MM.1S (cell line): Measurements from ENCODE around the gene FANCE.

ENCODE experiments used
- DNase-seq: peaks from one replicate; pipeline ENCODE4 v3.0.0-alpha.2; 2015
- H2AFZ ChIP-seq: fragments of 300-600 bp; sonication (generic); 2 replicates; pipeline ENCODE4 v1.6.0; 2016; ENCODE audit warnings: antibody characterized with exemption, low read length
- H3F3A ChIP-seq: fragments of 300-600 bp; sonication (generic); 2 replicates; pipeline ENCODE4 v1.6.1; 2016; ENCODE audit warnings: mild to moderate bottlenecking, antibody characterized with exemption, low read length, moderate library complexity, mixed read lengths; ENCODE audit not compliant: insufficient read depth
- H3K27ac ChIP-seq: fragments of 300-600 bp; sonication (generic); 2 replicates; pipeline ENCODE4 v1.5.1; 2016; ENCODE audit warnings: mild to moderate bottlenecking, low read length
- H3K27me3 ChIP-seq: fragments of 300-600 bp; sonication (generic); replicated peaks from 2 replicates; pipeline ENCODE4 v1.6.0; 2016; ENCODE audit warnings: low read length; ENCODE audit not compliant: insufficient read depth
- H3K36me3 ChIP-seq: fragments of 300-600 bp; sonication (generic); replicated peaks from 2 replicates; pipeline ENCODE4 v1.6.1; 2016; ENCODE audit warnings: mild to moderate bottlenecking, low read length, mixed read lengths; ENCODE audit not compliant: insufficient read depth
- H3K4me1 ChIP-seq: fragments of 300-600 bp; sonication (generic); 2 replicates; pipeline ENCODE4 v1.6.1; 2016; ENCODE audit warnings: low read length, mixed read lengths
- H3K4me2 ChIP-seq: fragments of 300-600 bp; sonication (generic); 2 replicates; pipeline ENCODE4 v1.6.0; 2016; ENCODE audit warnings: low read depth, low read length
- H3K4me3 ChIP-seq: fragments of 300-600 bp; sonication (generic); 2 replicates; pipeline ENCODE4 v1.5.1; 2016; ENCODE audit warnings: low read length, mixed read lengths
- H3K79me2 ChIP-seq: fragments of 300-600 bp; sonication (generic); 2 replicates; pipeline ENCODE4 v1.6.1; 2016; ENCODE audit warnings: mixed run types, low read length, mixed read lengths
- H3K9ac ChIP-seq: fragments of 300-600 bp; sonication (generic); 2 replicates; pipeline ENCODE4 v1.6.1; 2016; ENCODE audit warnings: low read length, mixed read lengths
- H3K9me2 ChIP-seq: fragments of 300-600 bp; sonication (generic); replicated peaks from 2 replicates; pipeline ENCODE4 v1.6.1; 2016; ENCODE audit warnings: mild to moderate bottlenecking, low read length, mixed read lengths; ENCODE audit not compliant: insufficient read depth
- H3K9me3 ChIP-seq: fragments of 300-600 bp; sonication (generic); replicated peaks from 2 replicates; pipeline ENCODE4 v1.6.1; 2016; ENCODE audit warnings: mild to moderate bottlenecking, low read length, mixed read lengths; ENCODE audit not compliant: insufficient read depth
- H4K20me1 ChIP-seq: fragments of 300-600 bp; sonication (generic); 2 replicates; pipeline ENCODE4 v1.6.1; 2016; ENCODE audit warnings: mild to moderate bottlenecking, low read length, moderate library complexity, mixed read lengths; ENCODE audit not compliant: insufficient read depth
- EZH2 ChIP-seq: fragments of 300-600 bp; sonication (generic); optimal IDR thresholded peaks from 2 replicates; pipeline ENCODE3; 2017; ENCODE audit warnings: low read depth, mild to moderate bottlenecking, antibody characterized with exemption, low read length, mixed read lengths
- EZH2phosphoT487 ChIP-seq: fragments of 300-600 bp; sonication (generic); IDR thresholded peaks from 2 replicates; pipeline ENCODE4 v1.6.1; 2018; ENCODE audit warnings: antibody characterized with exemption, low read length
- TF ChIP-seq, protein P1 (sequence below): fragments of 300-600 bp; sonication (generic); IDR thresholded peaks from 2 replicates; pipeline ENCODE4 v1.5.1; 2016; ENCODE audit warnings: antibody characterized with exemption, low read length, mixed read lengths

The FANCE gene

DNA sequence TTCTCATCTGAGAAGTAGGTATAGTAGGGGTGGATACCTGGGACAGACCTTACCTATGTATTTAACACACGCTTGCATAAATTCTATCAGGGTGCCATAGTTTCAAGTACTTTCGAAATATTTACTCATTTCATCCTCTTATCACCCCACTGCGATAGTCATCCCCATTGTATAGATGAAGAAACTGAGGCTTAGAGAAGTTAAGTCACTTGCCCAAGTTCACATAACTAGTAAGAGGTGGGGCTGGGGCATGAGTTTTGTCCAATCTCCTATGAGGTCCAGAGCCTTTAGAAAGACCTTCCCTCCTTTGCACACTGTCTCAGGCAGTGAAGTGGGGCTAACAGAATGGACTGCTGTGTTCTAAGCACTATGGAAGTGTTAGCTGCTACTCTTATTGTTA, 54.4 kb downstream of the FANCE start:
- no peaks in the 10 kb centered on the region for H3K9me3 ChIP-seq
- H3K9ac ChIP-seq, result no peak overlapping the region
- H3K79me2 ChIP-seq, result no peaks in the 10 kb centered on the region
- H3F3A ChIP-seq, result no peaks in the 10 kb centered on the region
- no peak overlapping the region for H3K4me2 ChIP-seq
- H3K27me3 ChIP-seq, result no peaks in the 10 kb centered on the region; the same call in 1 of the 2 replicates
- no peaks in the 10 kb centered on the region for H3K36me3 ChIP-seq
- H2AFZ ChIP-seq, result no peak overlapping the region
- H3K27ac ChIP-seq, result no peak overlapping the region
- DNase-seq, result no peak
- H4K20me1 ChIP-seq, result no peaks in the 10 kb centered on the region
- H3K9me2 ChIP-seq, result no peaks in the 10 kb centered on the region
- no peak overlapping the region for H3K4me3 ChIP-seq
- TF ChIP-seq, protein P1, sequence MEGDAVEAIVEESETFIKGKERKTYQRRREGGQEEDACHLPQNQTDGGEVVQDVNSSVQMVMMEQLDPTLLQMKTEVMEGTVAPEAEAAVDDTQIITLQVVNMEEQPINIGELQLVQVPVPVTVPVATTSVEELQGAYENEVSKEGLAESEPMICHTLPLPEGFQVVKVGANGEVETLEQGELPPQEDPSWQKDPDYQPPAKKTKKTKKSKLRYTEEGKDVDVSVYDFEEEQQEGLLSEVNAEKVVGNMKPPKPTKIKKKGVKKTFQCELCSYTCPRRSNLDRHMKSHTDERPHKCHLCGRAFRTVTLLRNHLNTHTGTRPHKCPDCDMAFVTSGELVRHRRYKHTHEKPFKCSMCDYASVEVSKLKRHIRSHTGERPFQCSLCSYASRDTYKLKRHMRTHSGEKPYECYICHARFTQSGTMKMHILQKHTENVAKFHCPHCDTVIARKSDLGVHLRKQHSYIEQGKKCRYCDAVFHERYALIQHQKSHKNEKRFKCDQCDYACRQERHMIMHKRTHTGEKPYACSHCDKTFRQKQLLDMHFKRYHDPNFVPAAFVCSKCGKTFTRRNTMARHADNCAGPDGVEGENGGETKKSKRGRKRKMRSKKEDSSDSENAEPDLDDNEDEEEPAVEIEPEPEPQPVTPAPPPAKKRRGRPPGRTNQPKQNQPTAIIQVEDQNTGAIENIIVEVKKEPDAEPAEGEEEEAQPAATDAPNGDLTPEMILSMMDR, result no peak
- no peak for TF ChIP-seq EZH2
- no peak for TF ChIP-seq EZH2phosphoT487
- no peaks in the 10 kb centered on the region for H3K4me1 ChIP-seq

DNA sequence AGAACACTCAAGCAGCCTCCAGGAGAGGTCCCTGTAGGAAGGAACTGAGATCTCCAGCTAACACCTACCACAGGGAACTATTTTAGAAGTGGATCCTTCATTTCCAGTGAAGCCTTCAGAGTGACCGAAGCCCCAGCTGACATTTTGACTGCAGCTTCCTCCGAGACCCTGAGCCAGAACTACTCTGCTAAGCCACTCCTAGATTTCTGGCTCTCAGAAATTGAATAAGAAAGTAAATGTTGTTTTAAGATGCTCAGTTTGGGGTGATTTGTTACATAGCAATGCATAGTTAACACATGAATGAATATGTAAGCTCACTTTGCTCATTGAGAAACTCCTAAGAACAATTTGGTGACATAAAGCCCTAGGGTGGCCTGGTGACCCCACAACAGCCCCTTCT, 55.1 kb downstream of the FANCE start:
- TF ChIP-seq EZH2phosphoT487, result no peak
- TF ChIP-seq EZH2, result no peak
- TF ChIP-seq, protein P1, result no peak
- Histone ChIP-seq H3K27me3 (no peaks in the 10 kb centered on the region; the same call in 1 of the 2 replicates), H3K9me3 (no peaks in the 10 kb centered on the region), H2AFZ (no peak overlapping the region), H3K27ac (no peak overlapping the region), H3K4me2 (no peak overlapping the region), H3K4me3 (no peak overlapping the region), H3K4me1 (no peaks in the 10 kb centered on the region), H3F3A (no peaks in the 10 kb centered on the region), H3K79me2 (no peaks in the 10 kb centered on the region), H3K9me2 (no peaks in the 10 kb centered on the region), H4K20me1 (no peaks in the 10 kb centered on the region), H3K9ac (no peak overlapping the region), H3K36me3 (no peaks in the 10 kb centered on the region)
- no peak for DNase-seq

DNA sequence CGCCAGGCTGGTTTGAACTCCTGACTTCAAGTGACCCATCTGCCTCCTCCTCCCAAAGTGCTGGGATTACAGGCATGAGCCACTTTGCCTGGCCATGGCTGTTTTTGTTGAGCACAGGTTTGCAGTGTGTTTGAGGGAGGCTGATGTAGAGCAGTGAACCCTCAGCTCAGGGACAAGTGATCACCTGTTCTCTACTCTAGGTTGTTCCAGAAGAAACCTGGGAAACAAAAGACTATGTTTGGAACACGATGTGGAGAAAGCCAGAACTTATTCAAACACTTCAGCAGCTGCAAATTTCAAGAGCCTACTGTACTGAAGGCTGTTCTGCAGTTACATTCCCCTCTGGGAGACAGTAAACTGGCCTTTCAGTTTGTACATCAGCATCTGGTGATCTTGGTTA, 55.9 kb downstream of the FANCE start:
- Histone ChIP-seq H2AFZ (no peak overlapping the region), H3K4me1 (no peaks in the 10 kb centered on the region), H3K79me2 (no peaks in the 10 kb centered on the region), H3K27me3 (no peaks in the 10 kb centered on the region; the same call in 1 of the 2 replicates), H3K36me3 (no peaks in the 10 kb centered on the region), H3F3A (no peaks in the 10 kb centered on the region), H4K20me1 (no peaks in the 10 kb centered on the region), H3K9ac (no peak overlapping the region), H3K4me2 (no peak overlapping the region), H3K4me3 (no peak overlapping the region), H3K9me2 (no peaks in the 10 kb centered on the region), H3K9me3 (no peaks in the 10 kb centered on the region), H3K27ac (no peak overlapping the region)
- DNase-seq, result no peak
- TF ChIP-seq, protein P1, result no peak
- TF ChIP-seq EZH2phosphoT487 (no peak), EZH2 (no peak)
